SK-N-SH treated with all-trans-retinoic acid at 6 μM for 48 hours (cell line): ENCODE measurements around the gene RAD51B.

Experiments
- ATAC-seq: fragments of 200-7000 bp; cut with Tn5 transposase; 3 replicates; pipeline ENCODE4 v1.9.1; 2020; ENCODE audit warnings: mild to moderate bottlenecking, moderate library complexity
- ARNTL ChIP-seq: fragments of 450-650 bp; formaldehyde crosslinking; IDR thresholded peaks from 2 replicates; pipeline ENCODE4 v1.5.0; 2020; ENCODE audit warnings: low read depth, mild to moderate bottlenecking, moderate library complexity, borderline replicate concordance
- BACH2 ChIP-seq: fragments of 250-450 bp; sonication (Bioruptor Pico); IDR thresholded peaks from 2 replicates; pipeline ENCODE4 v1.9.0; 2021; ENCODE audit warnings: mild to moderate bottlenecking, borderline replicate concordance
- CSDC2 ChIP-seq: fragments of 250-450 bp; sonication (Bioruptor Pico); IDR thresholded peaks from 2 replicates; pipeline ENCODE4 v1.5.0; 2020; ENCODE audit warnings: mild to moderate bottlenecking, moderate library complexity
- ESRRG ChIP-seq: fragments of 250-450 bp; sonication (Bioruptor Pico); IDR thresholded peaks from 2 replicates; pipeline ENCODE4 v1.6.1; 2021; ENCODE audit warnings: mild to moderate bottlenecking
- ISL1 ChIP-seq: fragments of 250-450 bp; sonication (Bioruptor Pico); IDR thresholded peaks from 2 replicates; pipeline ENCODE4 v2.1.2; 2022; ENCODE audit warnings: mild to moderate bottlenecking, moderate library complexity
- OSR1 ChIP-seq: fragments of 250-450 bp; sonication (Bioruptor Pico); IDR thresholded peaks from 2 replicates; pipeline ENCODE4 v1.8.0; 2022; ENCODE audit warnings: moderate library complexity, mild to moderate bottlenecking, inconsistent platforms
- RARB ChIP-seq: fragments of 250-450 bp; sonication (Bioruptor Pico); IDR thresholded peaks from 2 replicates; pipeline ENCODE4 v1.8.0; 2021; ENCODE audit warnings: mild to moderate bottlenecking, moderate library complexity
- SNAI2 ChIP-seq: fragments of 250-450 bp; sonication (Bioruptor Pico); IDR thresholded peaks from 2 replicates; pipeline ENCODE4 v1.5.0; 2020; ENCODE audit warnings: mild to moderate bottlenecking, moderate library complexity
- TCF4 ChIP-seq: fragments of 250-450 bp; sonication (Bioruptor Pico); IDR thresholded peaks from 2 replicates; pipeline ENCODE4 v1.8.0; 2021; ENCODE audit warnings: mild to moderate bottlenecking, moderate library complexity, borderline replicate concordance
- TOX ChIP-seq: fragments of 250-450 bp; sonication (Bioruptor Pico); IDR thresholded peaks from 2 replicates; pipeline ENCODE4 v1.8.0; 2021; ENCODE audit warnings: mild to moderate bottlenecking, moderate library complexity, borderline replicate concordance
- ZC3H10 ChIP-seq: fragments of 250-450 bp; sonication (Bioruptor Pico); IDR thresholded peaks from 2 replicates; pipeline ENCODE4 v1.5.1; 2021; ENCODE audit warnings: mild to moderate bottlenecking, moderate library complexity
- ZFP3 ChIP-seq: fragments of 250-450 bp; sonication (Bioruptor Pico); IDR thresholded peaks from 2 replicates; pipeline ENCODE4 v1.5.0; 2020; ENCODE audit warnings: mild to moderate bottlenecking, moderate library complexity
- ZFP30 ChIP-seq: fragments of 450-650 bp; formaldehyde crosslinking; IDR thresholded peaks from 2 replicates; pipeline ENCODE4 v1.5.0; 2022; ENCODE audit warnings: mild to moderate bottlenecking, moderate library complexity
- ZNF565 ChIP-seq: fragments of 450-650 bp; formaldehyde crosslinking; conservative IDR thresholded peaks from 2 replicates; pipeline ENCODE4 v1.5.0; 2020; ENCODE audit warnings: low read depth, mild to moderate bottlenecking, moderate library complexity
- ZNF70 ChIP-seq: fragments of 450-650 bp; formaldehyde crosslinking; IDR thresholded peaks from 2 replicates; pipeline ENCODE4 v1.5.0; 2020; ENCODE audit warnings: mild to moderate bottlenecking, moderate library complexity
- ZNF8 ChIP-seq: fragments of 450-650 bp; formaldehyde crosslinking; IDR thresholded peaks from 2 replicates; pipeline ENCODE4 v1.5.0; 2020; ENCODE audit warnings: mild to moderate bottlenecking, moderate library complexity
- TF ChIP-seq, protein P1 (sequence below): fragments of 250-450 bp; sonication (Bioruptor Pico); IDR thresholded peaks from 2 replicates; pipeline ENCODE4 v1.8.0; 2021; ENCODE audit warnings: low read depth, mild to moderate bottlenecking, moderate library complexity, borderline replicate concordance
- TF ChIP-seq, protein P2 (sequence below): fragments of 250-450 bp; sonication (Bioruptor Pico); IDR thresholded peaks from 2 replicates; pipeline ENCODE4 v1.8.0; 2020; ENCODE audit warnings: mild to moderate bottlenecking, moderate library complexity, borderline replicate concordance
- TF ChIP-seq, protein P3 (sequence below): fragments of 250-450 bp; sonication (Bioruptor Pico); IDR thresholded peaks from 2 replicates; pipeline ENCODE4 v1.5.1; 2021; ENCODE audit warnings: mild to moderate bottlenecking, moderate library complexity
- TF ChIP-seq, protein P4 (sequence below): fragments of 250-450 bp; sonication (Bioruptor Pico); IDR thresholded peaks from 2 replicates; pipeline ENCODE4 v1.5.1; 2020; ENCODE audit warnings: low read depth, mild to moderate bottlenecking, moderate library complexity

Gene RAD51B

DNA sequence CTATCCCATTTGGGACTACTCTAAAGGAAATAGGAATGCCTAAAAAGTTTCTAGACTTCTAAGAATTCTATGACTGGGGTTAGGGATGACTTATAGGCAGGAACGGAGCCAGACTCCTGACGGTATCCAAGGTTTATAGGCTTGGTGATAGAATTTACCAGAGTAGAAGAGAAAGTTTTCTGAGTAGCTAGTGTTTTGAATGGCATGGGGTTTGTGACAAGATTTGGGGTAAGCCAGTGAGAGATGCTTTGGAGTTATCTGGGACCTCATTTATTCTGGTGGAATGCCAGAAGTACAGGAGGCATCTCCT lies 444.6 kb downstream of the RAD51B start:
- TF ChIP-seq ESRRG: no peak
- no peak for TF ChIP-seq CSDC2
- TF ChIP-seq ZNF8 (CRISPR knock-in tag): no peak
- no peak for TF ChIP-seq ZNF70 (CRISPR knock-in tag)
- no peak for TF ChIP-seq OSR1 (CRISPR knock-in tag)
- no peak for TF ChIP-seq ZNF565 (CRISPR knock-in tag)
- TF ChIP-seq, protein P1, sequence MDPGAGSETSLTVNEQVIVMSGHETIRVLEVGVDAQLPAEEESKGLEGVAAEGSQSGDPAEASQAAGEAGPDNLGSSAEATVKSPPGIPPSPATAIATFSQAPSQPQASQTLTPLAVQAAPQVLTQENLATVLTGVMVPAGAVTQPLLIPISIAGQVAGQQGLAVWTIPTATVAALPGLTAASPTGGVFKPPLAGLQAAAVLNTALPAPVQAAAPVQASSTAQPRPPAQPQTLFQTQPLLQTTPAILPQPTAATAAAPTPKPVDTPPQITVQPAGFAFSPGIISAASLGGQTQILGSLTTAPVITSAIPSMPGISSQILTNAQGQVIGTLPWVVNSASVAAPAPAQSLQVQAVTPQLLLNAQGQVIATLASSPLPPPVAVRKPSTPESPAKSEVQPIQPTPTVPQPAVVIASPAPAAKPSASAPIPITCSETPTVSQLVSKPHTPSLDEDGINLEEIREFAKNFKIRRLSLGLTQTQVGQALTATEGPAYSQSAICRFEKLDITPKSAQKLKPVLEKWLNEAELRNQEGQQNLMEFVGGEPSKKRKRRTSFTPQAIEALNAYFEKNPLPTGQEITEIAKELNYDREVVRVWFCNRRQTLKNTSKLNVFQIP (CRISPR knock-in tag): no peak
- no peak for TF ChIP-seq BACH2
- TF ChIP-seq ISL1 (CRISPR knock-in tag): no peak
- no peak for TF ChIP-seq TOX (CRISPR knock-in tag)
- no peak for TF ChIP-seq ZC3H10 (CRISPR knock-in tag)
- TF ChIP-seq, protein P2, sequence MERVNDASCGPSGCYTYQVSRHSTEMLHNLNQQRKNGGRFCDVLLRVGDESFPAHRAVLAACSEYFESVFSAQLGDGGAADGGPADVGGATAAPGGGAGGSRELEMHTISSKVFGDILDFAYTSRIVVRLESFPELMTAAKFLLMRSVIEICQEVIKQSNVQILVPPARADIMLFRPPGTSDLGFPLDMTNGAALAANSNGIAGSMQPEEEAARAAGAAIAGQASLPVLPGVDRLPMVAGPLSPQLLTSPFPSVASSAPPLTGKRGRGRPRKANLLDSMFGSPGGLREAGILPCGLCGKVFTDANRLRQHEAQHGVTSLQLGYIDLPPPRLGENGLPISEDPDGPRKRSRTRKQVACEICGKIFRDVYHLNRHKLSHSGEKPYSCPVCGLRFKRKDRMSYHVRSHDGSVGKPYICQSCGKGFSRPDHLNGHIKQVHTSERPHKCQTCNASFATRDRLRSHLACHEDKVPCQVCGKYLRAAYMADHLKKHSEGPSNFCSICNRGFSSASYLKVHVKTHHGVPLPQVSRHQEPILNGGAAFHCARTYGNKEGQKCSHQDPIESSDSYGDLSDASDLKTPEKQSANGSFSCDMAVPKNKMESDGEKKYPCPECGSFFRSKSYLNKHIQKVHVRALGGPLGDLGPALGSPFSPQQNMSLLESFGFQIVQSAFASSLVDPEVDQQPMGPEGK (CRISPR knock-in tag): no peak
- no peak for ATAC-seq

DNA sequence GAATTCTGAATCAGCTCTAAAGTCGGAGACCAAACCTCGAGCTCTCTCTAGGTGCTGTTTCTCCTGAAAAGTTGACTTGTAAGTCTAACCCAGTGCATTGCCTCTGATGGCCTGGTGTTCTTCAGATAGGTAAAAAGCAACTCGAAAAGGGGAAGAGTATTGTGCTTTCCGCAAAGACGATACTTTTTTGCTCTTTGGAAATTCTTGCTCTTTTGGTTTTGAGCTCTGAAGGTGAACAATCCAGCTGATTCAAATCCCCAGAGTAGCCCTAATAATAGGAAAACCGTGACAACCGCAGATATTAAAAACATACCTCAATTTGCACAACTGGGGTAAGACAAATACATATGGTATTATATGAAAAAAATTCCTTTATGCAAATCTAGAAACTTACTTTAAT lies 447.4 kb downstream of the RAD51B start:
- TF ChIP-seq, protein P2 (CRISPR knock-in tag): no peak
- TF ChIP-seq ZFP3: no peak
- TF ChIP-seq ZC3H10 (CRISPR knock-in tag): no peak
- no peak for TF ChIP-seq ARNTL (CRISPR knock-in tag)
- no peak for TF ChIP-seq ISL1 (CRISPR knock-in tag)
- TF ChIP-seq ZNF70 (CRISPR knock-in tag): no peak
- TF ChIP-seq TOX (CRISPR knock-in tag): no peak
- no peak for TF ChIP-seq ZNF8 (CRISPR knock-in tag)
- TF ChIP-seq TCF4 (CRISPR knock-in tag): no peak
- no peak for TF ChIP-seq SNAI2 (CRISPR knock-in tag)
- no peak for TF ChIP-seq BACH2
- no peak for ATAC-seq

DNA sequence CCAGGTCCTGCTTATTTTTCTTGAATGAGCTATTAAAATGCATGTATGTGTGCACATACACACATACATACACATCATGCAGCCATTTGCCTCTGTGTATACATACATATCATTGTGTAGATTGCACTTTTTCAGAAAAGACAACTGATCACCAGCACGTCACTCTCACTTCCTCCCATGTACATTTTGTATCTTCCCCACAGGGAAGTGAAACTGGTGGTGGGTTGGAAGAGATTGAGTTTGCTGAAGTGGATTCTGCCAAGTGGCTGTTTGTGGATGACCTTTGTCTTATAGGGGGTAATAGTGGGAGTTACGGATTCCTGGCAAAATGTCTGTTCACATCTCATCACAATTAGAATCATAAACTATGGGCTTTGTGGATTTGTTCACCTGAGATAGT lies 448.6 kb downstream of the RAD51B start:
- TF ChIP-seq CSDC2 (no peak), RARB (no peak), ZNF8 (CRISPR knock-in tag) (no peak), ZFP3 (no peak), SNAI2 (CRISPR knock-in tag) (no peak)
- TF ChIP-seq, protein P3, sequence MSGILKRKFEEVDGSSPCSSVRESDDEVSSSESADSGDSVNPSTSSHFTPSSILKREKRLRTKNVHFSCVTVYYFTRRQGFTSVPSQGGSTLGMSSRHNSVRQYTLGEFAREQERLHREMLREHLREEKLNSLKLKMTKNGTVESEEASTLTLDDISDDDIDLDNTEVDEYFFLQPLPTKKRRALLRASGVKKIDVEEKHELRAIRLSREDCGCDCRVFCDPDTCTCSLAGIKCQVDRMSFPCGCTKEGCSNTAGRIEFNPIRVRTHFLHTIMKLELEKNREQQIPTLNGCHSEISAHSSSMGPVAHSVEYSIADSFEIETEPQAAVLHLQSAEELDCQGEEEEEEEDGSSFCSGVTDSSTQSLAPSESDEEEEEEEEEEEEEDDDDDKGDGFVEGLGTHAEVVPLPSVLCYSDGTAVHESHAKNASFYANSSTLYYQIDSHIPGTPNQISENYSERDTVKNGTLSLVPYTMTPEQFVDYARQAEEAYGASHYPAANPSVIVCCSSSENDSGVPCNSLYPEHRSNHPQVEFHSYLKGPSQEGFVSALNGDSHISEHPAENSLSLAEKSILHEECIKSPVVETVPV (CRISPR knock-in tag): no peak
- ATAC-seq: no peak

DNA sequence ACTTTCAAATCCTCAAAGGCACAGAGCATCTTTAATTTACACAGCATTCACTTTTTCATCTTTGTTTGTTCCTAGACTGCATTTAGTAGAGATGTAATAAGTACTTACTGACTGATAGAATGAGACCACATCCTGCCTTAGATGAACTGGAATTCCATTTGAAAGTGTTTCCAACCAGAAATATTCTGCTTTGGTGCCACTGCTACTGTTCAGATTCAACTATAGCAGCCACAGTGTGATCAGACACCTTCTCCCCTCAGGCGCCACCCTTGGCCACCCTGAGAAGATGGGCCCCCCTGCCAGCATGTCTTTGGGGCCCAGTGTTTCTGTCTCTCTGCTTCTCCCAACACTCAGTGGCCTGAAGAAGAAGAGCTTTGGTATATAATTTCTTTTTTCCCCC lies 449.1 kb downstream of the RAD51B start:
- TF ChIP-seq OSR1 (CRISPR knock-in tag) (no peak), ZNF70 (CRISPR knock-in tag) (no peak), CSDC2 (no peak)
- ATAC-seq: no peak

DNA sequence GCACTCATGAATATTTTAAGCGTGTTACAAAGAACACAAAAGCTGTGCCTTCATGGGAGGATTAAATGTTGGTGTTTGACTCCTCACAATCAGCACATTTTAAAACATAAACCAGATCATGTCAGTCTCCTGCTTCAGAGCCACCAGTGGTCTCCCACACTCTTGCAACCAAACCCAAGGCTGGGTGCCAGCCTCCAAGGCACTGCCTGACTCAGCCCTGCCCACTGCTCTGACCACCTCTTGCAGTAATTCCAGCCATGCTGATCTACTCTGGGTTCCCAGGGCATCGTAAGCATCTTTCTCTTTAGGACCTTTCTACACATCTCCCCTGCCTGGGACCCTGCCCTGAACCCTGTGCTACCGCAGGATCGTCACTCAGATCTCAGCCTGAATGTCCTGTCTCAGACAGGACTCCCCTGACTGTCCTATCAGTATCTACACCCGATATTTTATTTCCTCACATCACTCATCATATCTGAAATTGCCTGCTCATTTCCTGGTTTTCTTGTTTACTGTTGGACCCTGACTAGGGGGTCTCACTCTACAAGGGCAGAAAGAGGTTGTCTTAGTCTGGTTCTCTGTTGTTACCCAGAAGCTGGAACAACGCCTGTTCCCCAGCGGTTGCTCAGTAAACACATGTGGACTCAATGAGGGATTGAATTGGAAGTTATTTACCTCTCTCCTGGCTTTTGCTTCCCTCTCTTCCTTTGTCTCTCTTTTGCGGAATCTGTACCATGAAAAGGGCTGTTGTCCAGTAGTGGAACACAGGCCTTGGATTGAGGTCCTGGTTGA lies 449.8 kb downstream of the RAD51B start:
- no peak for ATAC-seq
- TF ChIP-seq, protein P2 (CRISPR knock-in tag): no peak
- TF ChIP-seq, protein P4, sequence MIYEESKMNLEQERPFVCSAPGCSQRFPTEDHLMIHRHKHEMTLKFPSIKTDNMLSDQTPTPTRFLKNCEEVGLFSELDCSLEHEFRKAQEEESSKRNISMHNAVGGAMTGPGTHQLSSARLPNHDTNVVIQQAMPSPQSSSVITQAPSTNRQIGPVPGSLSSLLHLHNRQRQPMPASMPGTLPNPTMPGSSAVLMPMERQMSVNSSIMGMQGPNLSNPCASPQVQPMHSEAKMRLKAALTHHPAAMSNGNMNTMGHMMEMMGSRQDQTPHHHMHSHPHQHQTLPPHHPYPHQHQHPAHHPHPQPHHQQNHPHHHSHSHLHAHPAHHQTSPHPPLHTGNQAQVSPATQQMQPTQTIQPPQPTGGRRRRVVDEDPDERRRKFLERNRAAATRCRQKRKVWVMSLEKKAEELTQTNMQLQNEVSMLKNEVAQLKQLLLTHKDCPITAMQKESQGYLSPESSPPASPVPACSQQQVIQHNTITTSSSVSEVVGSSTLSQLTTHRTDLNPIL: no peak
- TF ChIP-seq ZFP30 (CRISPR knock-in tag): no peak
- no peak for TF ChIP-seq ARNTL (CRISPR knock-in tag)
- TF ChIP-seq, protein P1 (CRISPR knock-in tag): no peak
